NCI-H2107 (cell line): Measurements from ENCODE around the gene IMPA2.
"Not testable (repeated sequence)": the region's sequence is repeated elsewhere in the genome, so short reads cannot be mapped to it uniquely, and the experiment has no call there.

ENCODE experiments used
- DNase-seq: peaks from one replicate; lab custom pipeline; 2025; lab: John Stamatoyannopoulos, UW

IMPA2 gene

DNA sequence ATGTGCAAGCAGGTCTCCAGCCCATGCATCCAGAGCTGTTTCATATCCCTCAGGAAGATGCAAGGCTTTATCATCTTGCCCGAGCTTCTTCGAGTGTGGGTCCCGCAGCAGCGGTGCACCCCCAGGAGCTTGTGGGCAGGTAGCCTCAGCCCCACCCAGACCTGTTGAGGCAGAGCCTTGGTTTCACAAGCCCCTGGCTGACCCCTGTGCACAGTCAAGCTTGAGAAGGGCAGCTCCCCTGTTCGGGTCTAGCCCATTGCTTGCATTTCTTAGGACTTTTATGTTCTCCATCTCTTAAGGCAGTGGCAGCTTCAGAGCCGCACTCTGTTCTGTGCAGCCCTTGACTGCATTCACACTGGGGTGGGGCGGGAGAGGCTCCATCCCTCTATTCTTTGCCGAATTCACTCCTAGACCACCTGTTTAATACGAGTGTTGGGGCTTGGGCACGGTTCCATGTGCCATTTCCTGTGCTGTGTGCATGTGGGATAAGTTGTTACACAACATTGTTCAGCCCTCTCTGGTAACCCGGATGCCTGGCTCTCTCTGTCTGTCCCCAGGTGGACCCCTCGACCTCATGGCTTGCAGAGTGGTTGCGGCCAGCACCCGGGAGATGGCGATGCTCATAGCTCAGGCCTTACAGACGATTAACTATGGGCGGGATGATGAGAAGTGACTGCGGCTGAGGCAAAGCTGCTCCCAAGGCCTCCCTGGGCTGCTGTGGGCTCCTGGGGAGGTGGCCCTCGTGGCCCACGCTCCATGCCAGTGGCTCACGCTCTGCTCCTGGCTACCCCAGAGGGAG lies 48.7 kb downstream of the IMPA2 start:
- no peak for DNase-seq

DNA sequence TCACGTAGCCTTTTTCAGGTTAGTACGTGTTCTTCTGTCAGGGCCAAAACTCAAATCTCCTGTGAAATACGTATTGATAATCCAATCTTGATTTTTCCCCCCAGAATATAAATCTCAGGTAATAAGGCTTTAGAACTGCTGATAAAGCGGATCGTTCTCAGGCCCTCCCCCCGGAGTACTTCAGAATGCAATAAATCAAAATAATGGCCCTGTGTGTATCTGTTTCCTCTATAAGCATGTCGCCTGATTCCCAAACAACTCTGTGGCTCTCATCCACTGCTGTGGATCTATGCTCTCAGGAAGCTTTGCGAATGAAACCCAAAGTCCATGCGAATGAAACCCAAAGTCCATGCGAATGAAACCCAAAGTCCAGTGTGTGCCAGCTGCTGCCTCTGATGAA lies 49.4 kb downstream of the IMPA2 start:
- DNase-seq = no peak

- no peak for DNase-seq
Observed at GRCh38 chr18:12031181-12031580, 49.9 kb downstream of the IMPA2 start.

DNA sequence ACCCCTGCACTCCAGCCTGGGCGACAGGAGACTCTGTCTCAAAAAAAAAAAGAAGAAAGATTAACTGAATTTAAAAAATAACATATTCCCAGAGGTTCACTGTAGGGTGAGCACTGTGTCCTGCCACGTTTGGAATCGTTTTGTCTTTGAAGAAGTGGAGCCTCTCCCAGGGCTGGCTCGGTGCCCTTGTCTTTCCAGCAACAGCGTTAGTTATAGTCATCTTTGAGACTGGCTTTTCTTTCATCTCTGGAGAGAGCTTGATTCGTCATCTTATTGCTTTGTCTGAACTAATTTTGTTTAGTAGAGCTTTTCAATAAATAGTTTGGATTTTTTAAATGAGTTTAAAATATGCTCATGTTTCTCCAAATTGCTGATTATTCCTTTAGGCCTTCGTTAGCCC lies 50.5 kb downstream of the IMPA2 start:
- no peak for DNase-seq

GRCh38 chr18:12032786-12033642 lies 51.7 kb downstream of the IMPA2 start:
- DNase-seq = no peak

DNA sequence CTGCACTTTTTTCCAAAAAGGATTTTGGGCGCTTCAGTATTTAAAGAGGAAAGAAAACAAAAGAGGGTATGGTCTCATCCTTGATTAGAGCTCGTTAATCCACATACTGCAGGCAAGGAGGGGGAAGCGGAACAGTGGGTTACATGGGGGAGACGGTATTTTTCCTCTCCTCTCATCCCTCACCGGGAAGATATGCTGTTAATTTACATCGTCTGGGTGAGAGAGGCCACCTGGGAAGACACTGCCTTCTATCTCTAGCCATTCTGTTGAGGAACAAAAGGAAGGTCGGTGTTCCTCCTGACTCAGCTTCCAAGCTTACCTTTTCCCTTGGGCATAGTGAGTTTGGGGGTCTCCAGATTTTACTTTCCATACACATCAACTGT lies 52.3 kb downstream of the IMPA2 start:
- no peak for DNase-seq

- no peak for DNase-seq
Observed at GRCh38 chr18:12034241-12035100, 53.2 kb downstream of the IMPA2 start.

- no peak for DNase-seq
Observed at GRCh38 chr18:12035481-12035880, 54.2 kb downstream of the IMPA2 start.

DNA sequence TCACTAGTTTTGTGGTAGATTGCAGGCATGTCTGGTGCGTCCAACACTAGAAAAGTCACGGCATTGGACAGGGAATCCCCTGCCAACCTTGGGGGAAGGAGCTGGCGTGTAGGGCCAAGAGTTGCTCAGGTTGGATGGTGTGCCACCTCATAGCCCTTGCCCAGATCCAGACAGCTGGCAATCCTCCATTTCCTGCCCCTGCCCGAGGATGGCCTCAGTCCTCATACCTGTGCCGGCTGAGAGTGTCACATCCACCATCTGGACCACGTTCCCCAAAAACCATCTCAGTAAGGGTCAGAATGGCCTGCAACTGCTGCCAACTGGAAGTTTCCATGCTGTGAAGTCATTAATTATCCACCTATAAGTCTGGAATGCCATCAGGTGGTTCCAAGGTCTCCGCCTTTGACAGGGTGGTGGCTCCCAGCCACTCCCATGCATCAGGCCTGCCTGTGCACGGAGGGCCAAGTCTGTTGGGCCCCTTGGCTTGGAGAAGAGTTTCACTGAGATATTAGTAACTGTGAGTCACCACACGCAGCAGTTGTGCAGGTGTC lies 55.0 kb downstream of the IMPA2 start:
- DNase-seq = no peak

DNA sequence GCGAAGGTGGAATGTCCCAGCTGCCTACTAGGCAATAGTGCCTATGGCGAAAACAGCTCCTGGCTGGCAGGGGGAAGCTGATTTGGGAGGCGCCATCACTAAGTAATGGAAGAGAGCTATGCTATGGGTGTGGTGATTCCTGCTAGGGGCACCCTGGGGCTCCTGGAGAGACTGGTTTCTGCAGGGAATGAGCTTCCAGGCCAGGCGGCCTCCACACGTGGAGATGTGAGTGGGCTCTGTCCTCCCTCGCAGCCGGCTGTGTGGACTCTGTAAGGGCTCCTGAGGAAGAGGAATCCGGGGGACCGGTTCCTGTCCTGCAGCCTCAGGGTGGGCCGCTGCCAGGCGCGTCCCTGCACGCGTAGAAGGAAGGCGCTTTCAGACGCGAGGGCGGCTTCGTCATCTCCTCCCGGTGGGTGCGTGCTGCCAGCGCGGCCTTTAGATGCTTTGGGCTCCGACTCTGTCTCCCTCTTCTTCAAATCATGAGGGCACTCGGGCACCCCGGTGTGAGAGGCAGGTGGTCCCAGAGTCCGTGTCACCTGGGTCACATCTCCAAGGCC lies 56.9 kb downstream of the IMPA2 start:
- no peak for DNase-seq

DNA sequence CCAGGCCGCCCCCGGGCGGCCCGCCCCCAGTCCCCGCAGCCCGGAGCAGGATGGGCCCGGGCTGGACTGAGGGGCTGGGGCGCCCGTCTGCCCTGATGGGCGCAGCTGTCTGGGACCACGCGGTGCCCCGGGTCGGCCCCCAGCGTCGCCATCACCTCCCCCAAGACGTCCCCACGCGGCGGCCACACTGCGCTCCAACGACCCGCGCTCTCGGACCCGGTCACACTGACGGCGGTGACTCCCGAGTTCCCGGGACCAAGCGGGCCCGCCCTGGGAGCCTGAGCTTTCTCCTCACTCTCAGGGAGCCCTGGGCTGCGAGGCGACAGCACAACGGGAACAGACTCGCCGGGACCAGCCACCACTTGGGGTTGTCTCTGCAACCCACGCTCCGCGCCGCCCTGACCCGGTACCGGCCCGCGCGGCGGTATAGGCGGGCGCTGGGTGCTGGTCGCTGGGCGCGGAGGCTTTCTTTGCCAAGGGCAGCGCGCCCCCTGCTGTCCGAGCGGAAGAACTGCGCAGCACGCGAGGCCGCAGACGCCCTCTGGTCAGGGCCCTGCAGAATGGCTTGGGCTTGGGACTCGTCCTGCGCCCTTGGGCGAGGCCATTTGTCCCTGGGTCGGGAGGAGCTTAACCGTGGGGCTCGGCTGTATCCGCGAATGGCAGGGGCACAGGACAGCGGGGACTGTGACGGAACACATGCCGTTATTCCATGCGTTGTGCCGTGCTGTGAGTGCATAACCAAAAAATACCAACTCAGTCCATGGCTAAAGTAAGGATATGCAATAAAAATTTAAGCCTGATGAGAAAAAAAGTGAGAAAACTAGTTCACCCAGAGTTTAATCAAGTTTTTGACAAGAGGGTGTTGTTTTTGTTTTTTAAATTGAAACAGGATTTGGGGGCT lies 57.6 kb downstream of the IMPA2 start:
- DNase-seq = peak; percentile 22

DNA sequence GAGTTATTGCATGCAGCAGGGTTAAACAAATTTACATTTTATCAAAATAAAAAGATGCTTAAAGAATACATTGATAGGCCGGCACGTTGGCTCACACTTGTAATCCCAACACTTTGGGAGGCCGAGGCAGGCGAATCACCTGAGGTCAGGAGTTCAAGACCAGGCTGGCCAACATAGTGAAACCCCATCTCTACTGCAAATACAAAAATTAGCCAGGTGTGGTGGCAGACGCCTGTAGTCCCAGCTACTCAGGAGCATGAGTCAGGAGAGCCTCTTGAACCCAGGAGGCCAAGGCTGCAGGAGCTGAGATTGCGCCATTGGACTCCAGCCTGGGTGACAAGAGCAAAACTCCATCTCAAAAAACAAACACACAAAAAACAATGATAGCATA lies 58.2 kb downstream of the IMPA2 start:
- DNase-seq = not testable (repeated sequence)

DNA sequence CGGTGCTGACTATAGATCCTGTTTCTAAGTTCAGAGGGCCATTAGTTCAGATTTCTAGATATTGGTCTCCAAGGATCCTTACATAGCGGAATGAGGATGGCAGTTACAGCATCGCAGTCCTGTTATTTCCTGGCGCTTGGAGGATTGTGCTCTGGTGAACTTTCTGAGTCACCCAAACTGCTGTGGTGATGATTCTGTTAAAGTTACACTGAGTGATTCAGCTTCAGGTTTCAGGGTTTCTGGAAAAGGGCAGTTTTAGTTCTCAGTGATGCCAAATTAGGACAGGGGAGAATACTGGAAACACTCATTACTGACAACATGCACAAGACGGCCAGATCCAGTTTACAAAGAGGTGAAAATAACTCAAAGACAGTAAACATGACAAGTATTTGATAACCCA lies 60.3 kb downstream of the IMPA2 start:
- DNase-seq = no peak

DNA sequence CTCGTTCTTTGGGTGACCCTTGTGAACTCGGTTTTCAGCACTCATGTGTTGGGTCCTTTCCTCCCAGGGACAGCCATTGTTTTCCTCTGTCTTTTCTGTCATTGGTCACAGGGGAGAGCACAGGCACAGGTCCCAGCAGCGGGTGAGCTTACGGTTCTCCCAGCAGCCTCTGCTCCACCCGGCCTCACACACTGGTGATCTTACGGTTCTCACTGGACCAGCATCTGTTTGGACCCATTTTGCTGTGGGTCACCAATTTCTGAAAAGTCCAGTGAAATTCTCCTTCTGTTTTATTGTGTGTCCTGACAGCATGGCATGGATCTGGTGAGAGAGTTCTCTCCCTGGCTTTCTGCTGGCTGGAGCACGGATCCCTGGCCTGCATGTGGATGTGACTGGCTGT lies 62.5 kb downstream of the IMPA2 start:
- DNase-seq = no peak

- DNase-seq = no peak
Observed at GRCh38 chr18:12044591-12044990, 63.3 kb downstream of the IMPA2 start.

- no peak for DNase-seq
Observed at GRCh38 chr18:12046046-12046750, 64.9 kb downstream of the IMPA2 start.

DNA sequence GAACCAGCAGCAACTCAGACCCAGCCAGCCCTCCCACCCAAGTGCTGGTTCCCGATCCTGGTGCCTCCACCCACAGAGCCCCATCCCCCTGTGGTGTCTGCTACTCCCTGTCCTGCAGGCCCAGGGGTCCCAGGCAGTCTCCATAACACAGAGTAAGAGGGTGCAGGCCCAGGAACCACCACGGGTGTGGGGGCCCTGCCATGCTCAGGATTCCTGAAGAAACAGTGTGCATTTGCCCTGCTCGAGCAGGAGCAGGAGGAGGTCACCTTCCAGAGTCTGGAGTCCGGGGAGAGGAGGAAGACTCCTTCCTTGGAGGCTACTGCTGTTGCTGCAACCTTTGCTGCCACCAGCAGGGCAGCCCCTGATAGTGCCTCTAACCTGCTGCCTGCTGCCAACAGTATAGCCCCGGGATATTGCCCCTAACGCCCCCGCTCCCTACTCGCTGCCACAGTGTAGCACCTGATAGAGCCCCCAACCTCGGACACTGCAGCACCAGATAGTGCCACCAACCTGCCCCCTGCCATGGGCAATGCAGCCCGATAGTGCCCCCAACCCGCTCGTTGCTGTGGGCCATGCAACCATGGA lies 65.5 kb downstream of the IMPA2 start:
- no peak for DNase-seq

- DNase-seq = no peak
Observed at GRCh38 chr18:12048010-12048826, 66.9 kb downstream of the IMPA2 start.

DNA sequence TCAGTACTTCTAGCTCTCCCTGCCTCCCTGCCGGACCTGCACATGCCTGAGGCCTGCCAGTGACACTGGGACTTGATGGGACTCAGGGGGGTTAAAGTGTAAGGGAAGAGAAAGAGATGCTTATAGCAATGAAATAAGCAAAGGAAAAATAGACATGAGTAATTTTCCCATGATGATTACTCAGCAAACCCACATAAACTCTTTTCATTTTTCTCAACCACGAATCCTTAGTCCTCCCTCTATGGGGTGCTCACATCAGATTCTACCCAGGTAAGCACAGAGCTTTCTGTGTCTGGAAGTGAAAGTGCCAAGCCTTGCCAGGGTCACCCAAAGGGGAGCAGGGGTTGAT lies 67.5 kb downstream of the IMPA2 start:
- DNase-seq = no peak
